Measurements from ENCODE around the gene DTD1. TPM values are rescaled to one million over a fixed set of nuclear protein-coding genes. Genes with fewer than 3 reads are reported as not detected.

The DTD1 gene
- total RNA-seq, 1 donor from 2014 or later, result 214 TPM

DNA sequence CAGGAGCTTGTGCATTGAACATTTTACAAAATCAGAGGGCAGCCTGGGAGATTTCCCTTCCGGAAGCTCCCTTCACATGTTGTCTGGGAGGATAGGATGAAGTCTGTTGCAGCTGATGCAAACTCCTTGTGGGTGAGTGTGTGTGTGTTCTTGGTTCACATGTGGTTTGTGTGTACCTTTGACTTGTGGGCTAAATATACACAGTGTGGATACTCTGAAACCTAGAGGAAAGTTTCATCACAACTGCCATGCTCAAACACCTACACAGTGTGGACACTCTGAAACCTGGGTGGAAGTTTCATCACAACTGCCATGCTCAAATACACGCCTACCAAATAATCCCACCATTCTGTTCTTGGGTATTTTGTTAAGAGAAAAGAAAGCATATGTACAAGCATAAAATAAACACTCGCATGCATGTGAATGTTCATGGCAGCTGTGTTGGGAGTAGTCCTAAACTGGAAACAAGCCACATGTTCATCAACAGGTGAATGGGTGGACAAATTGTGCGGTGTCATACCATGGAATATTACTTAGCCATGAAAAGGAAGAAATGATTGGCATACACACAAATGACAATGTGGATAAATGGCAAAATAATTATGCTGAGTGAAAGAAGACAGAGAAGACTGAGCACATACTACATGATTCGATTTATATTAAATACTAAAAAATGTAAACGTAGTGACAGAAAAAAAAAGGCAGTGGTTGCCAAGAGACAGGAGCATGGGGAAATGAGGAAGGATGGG, 227.5 kb downstream of the DTD1 start:
- TF ChIP-seq, protein P1, sequence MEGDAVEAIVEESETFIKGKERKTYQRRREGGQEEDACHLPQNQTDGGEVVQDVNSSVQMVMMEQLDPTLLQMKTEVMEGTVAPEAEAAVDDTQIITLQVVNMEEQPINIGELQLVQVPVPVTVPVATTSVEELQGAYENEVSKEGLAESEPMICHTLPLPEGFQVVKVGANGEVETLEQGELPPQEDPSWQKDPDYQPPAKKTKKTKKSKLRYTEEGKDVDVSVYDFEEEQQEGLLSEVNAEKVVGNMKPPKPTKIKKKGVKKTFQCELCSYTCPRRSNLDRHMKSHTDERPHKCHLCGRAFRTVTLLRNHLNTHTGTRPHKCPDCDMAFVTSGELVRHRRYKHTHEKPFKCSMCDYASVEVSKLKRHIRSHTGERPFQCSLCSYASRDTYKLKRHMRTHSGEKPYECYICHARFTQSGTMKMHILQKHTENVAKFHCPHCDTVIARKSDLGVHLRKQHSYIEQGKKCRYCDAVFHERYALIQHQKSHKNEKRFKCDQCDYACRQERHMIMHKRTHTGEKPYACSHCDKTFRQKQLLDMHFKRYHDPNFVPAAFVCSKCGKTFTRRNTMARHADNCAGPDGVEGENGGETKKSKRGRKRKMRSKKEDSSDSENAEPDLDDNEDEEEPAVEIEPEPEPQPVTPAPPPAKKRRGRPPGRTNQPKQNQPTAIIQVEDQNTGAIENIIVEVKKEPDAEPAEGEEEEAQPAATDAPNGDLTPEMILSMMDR (IDR thresholded peaks at IDR 0.05; ENCODE audit: insufficient read depth, low read length, poor library complexity, severe bottlenecking), result no peak
- no peak for DNase-seq (ENCODE audit: low read depth)
- no peaks in the 10 kb centered on the region for H3K36me3 ChIP-seq (ENCODE audit: control insufficient read depth, insufficient read depth, low read length)
- H3K27me3 ChIP-seq (ENCODE audit: control insufficient read depth, insufficient read depth, low read length), result no peaks in the 10 kb centered on the region
- no peak overlapping the region for H3K4me3 ChIP-seq (ENCODE audit: low read depth, low read length)

Other genes with a start within 250 kb of the DTD1 start
- gene DZANK1, start 121.0 kb upstream of the DTD1 start, total RNA-seq, result 1.4 and 2.9 TPM in 2 replicates
- gene POLR3F, start 120.7 kb upstream of the DTD1 start, total RNA-seq, result 12.3 and 13.7 TPM in 2 replicates
- 17.3 and 25.7 TPM in 2 replicates for gene RBBP9, start 90.8 kb upstream of the DTD1 start, total RNA-seq
- gene SEC23B, start 80.1 kb upstream of the DTD1 start, total RNA-seq, result 78.2 and 84.5 TPM in 2 replicates
- gene SMIM26, start 20.6 kb upstream of the DTD1 start, total RNA-seq, result 122 and 178 TPM in 2 replicates
- gene SCP2D1, start 225.7 kb downstream of the DTD1 start, total RNA-seq, result not detected in 2 replicates

Measured in kidney epithelial cell (primary cell).